Keratinocyte (primary cell): ENCODE data around the gene PPP1R14B. TPM values are rescaled to one million over a fixed set of nuclear protein-coding genes. Genes with fewer than 3 reads are reported as not detected.

Experiments
- DNase-seq: peaks from one replicate; pipeline ENCODE4 v3.0.0-alpha.2; 2011; ENCODE audit warnings: low read depth, missing footprints, low spot score
- FAIRE-seq: peaks from 2 replicates; lab custom pipeline; 2011; peaks lifted over from hg19 to GRCh38; lab: Jason Lieb, UNC
- H2AFZ ChIP-seq: 2 replicates; pipeline ENCODE4 v1.6.0; 2012; ENCODE audit warnings: low read length, control low read depth, inconsistent platforms; ENCODE audit not compliant: control insufficient read depth
- H3K27ac ChIP-seq: 2 replicates; pipeline ENCODE4 v1.5.1; 2011; ENCODE audit warnings: low read length; ENCODE audit not compliant: control insufficient read depth, insufficient read depth
- H3K27me3 ChIP-seq: 3 replicates; pipeline ENCODE4 v1.6.0; 2011; ENCODE audit warnings: low read length; ENCODE audit not compliant: control insufficient read depth, insufficient read depth; ENCODE audit errors: extremely low read depth
- H3K36me3 ChIP-seq, 2 experiments: 2 replicates in 1 of 2; 3 replicates in 1 of 2; pipeline ENCODE4 v1.5.1; 2011; ENCODE audit warnings: low read length in 2 of 2, mild to moderate bottlenecking in 1 of 2; ENCODE audit not compliant: control insufficient read depth in 2 of 2, insufficient read depth in 2 of 2; ENCODE audit errors: extremely low read depth in 1 of 2
- H3K4me1 ChIP-seq: 3 replicates; pipeline ENCODE4 v1.5.1; 2011; ENCODE audit warnings: low read length; ENCODE audit not compliant: control insufficient read depth, insufficient read depth; ENCODE audit errors: extremely low read depth
- H3K4me2 ChIP-seq: 3 replicates; pipeline ENCODE4 v1.6.0; 2011; ENCODE audit warnings: low read depth, low read length; ENCODE audit not compliant: control insufficient read depth, insufficient read depth; ENCODE audit errors: extremely low read depth
- H3K4me3 ChIP-seq, 3 experiments: fragments of 200-600 bp in 1 of 3; sonication (generic) in 1 of 3; 2 replicates in 2 of 3; 3 replicates in 1 of 3; pipeline ENCODE4 v1.5.1; 2011 to 2016; ENCODE audit warnings: low read length in 3 of 3, mild to moderate bottlenecking in 3 of 3, control low read depth in 2 of 3, inconsistent platforms in 1 of 3, low read depth in 1 of 3, mixed read lengths in 1 of 3, mixed run types in 1 of 3, moderate library complexity in 1 of 3; ENCODE audit not compliant: control insufficient read depth in 2 of 3, insufficient read depth in 2 of 3; ENCODE audit errors: extremely low read depth in 1 of 3
- H3K79me2 ChIP-seq: 2 replicates; pipeline ENCODE4 v1.6.0; 2012; ENCODE audit warnings: low read length; ENCODE audit not compliant: control insufficient read depth, insufficient read depth
- H3K9ac ChIP-seq: 3 replicates; pipeline ENCODE4 v1.6.0; 2011; ENCODE audit warnings: low read length; ENCODE audit not compliant: control insufficient read depth, insufficient read depth; ENCODE audit errors: extremely low read depth
- H3K9me1 ChIP-seq: 3 replicates; pipeline ENCODE4 v1.6.0; 2011; ENCODE audit warnings: low read length; ENCODE audit not compliant: control insufficient read depth, insufficient read depth; ENCODE audit errors: extremely low read depth
- H3K9me3 ChIP-seq: 2 replicates; pipeline ENCODE4 v1.5.1; 2012; ENCODE audit warnings: low read depth, low read length; ENCODE audit not compliant: control insufficient read depth
- H4K20me1 ChIP-seq: 3 replicates; pipeline ENCODE4 v1.6.0; 2011; ENCODE audit warnings: low read length; ENCODE audit not compliant: control insufficient read depth, insufficient read depth; ENCODE audit errors: extremely low read depth
- EZH2 ChIP-seq: IDR thresholded peaks from one replicate; pipeline ENCODE4 v1.6.1; 2012; ENCODE audit warnings: inconsistent platforms, mild to moderate bottlenecking, low read length, moderate library complexity
- dilution Hi-C: fragments of 300-500 bp; cut with MboI; formaldehyde crosslinking; loops from one replicate; pipeline ENCODE4 v1.7.0; 2020; ENCODE audit warnings: low sequenced_read_pairs; ENCODE audit not compliant: extremely low pct_ligation_motif_present
- polyA plus RNA-seq, 5 experiments: library from polyadenylated mRNA; depleted of rRNA in 3 of 5; stranded (reverse) in 3 of 5; stranded (forward) in 1 of 5; unstranded in 1 of 5; fragments of >200 nt; gene quantifications; 1 replicate in 1 of 5; 2 replicates in 3 of 5; 3 replicates in 1 of 5; pipeline versions ENCODE4 v1.2.1 to v1.2.3, GENCODE V29; 2011 to 2012; ENCODE audit warnings: missing spikeins in 2 of 5, low read depth in 1 of 5, low replicate concordance in 1 of 5
- TF ChIP-seq, protein P1 (sequence below), 3 experiments: IDR thresholded peaks in 1 of 3; conservative IDR thresholded peaks in 1 of 3; optimal IDR thresholded peaks in 1 of 3; 2 replicates in 2 of 3; 3 replicates in 1 of 3; pipeline versions ENCODE3 to v1.5.1; 2011; ENCODE audit warnings: low read length in 3 of 3, mild to moderate bottlenecking in 3 of 3, moderate library complexity in 2 of 3, control low read depth in 1 of 3, inconsistent platforms in 1 of 3; ENCODE audit not compliant: insufficient read depth in 2 of 3; ENCODE audit errors: extremely low read depth in 1 of 3

PPP1R14B gene
- polyA plus RNA-seq, 1 donor (not counting 4 experiments of a cell fraction or from before 2014, with no cell fraction given) = 208 TPM

DNA sequence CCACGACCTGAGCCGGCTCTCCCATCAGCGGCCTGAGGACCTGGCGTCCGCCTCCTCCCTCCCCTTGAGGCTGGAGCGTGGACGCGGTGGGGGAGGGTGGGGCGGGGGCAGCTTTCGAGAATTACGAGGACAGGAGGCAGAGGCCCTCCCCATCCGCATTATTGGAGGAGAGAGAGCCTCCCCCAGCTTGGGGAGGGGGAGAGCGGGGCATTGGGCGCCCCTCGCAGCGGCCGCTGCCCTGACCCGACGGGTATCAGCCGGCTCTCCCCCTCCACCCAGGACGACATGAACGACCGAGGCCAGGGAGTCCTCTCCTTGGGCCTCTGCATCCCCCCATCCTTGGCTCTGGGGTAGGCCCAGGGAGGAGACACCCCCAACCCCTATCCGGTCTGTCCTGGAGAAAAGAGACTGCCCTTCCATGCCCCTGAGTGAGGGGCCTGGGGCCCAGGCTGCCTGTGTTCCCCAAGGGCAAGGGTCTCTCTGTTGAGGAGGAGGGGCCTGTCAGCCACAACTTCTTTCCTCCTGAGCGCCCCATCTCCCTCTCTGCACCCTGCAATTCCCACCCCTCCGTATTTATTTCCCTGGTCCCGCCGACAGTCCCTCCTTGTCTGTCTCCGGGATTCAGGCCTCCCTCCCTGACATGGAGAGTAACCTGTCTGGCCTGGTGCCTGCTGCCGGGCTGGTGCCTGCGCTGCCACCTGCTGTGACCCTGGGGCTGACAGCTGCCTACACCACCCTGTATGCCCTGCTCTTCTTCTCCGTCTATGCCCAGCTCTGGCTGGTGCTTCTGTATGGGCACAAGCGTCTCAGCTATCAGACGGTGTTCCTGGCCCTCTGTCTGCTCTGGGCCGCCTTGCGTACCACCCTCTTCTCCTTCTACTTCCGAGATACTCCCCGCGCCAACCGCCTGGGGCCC is 39.4 kb upstream of the PPP1R14B start:
- no peak for DNase-seq
- peaks cover 11% of the 10 kb centered on the region for H3K79me2 ChIP-seq
- peak overlapping the region; percentile 22 for H2AFZ ChIP-seq
- peak overlapping the region; percentile 92 for H3K9ac ChIP-seq
- no peaks in the 10 kb centered on the region for H3K9me1 ChIP-seq
- peak overlapping the region; percentile 98 for H3K4me2 ChIP-seq
- H3K4me1 ChIP-seq = peaks cover 11% of the 10 kb centered on the region
- H3K4me3 ChIP-seq = peak overlapping the region; percentile 72 to 92 (median 91)
- H4K20me1 ChIP-seq = no peaks in the 10 kb centered on the region
- dilution Hi-C loops = no loop called here
- peaks cover 10% of the 10 kb centered on the region in 2 experiments for H3K36me3 ChIP-seq
- H3K27ac ChIP-seq = peak overlapping the region; percentile 92
- no peak for FAIRE-seq
- no peaks in the 10 kb centered on the region for H3K9me3 ChIP-seq
- TF ChIP-seq, protein P1, sequence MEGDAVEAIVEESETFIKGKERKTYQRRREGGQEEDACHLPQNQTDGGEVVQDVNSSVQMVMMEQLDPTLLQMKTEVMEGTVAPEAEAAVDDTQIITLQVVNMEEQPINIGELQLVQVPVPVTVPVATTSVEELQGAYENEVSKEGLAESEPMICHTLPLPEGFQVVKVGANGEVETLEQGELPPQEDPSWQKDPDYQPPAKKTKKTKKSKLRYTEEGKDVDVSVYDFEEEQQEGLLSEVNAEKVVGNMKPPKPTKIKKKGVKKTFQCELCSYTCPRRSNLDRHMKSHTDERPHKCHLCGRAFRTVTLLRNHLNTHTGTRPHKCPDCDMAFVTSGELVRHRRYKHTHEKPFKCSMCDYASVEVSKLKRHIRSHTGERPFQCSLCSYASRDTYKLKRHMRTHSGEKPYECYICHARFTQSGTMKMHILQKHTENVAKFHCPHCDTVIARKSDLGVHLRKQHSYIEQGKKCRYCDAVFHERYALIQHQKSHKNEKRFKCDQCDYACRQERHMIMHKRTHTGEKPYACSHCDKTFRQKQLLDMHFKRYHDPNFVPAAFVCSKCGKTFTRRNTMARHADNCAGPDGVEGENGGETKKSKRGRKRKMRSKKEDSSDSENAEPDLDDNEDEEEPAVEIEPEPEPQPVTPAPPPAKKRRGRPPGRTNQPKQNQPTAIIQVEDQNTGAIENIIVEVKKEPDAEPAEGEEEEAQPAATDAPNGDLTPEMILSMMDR (optimal IDR thresholded peaks at IDR 0.05 in 1 of 3, IDR thresholded peaks at IDR 0.05 in 1 of 3, conservative IDR thresholded peaks at IDR 0.05 in 1 of 3; ENCODE audit: extremely low read depth in 1 of 3, insufficient read depth in 2 of 3, low read length in 3 of 3) = peak; percentile 9 to 60 (median 13)
- no peak for TF ChIP-seq EZH2
- peaks cover 7% of the 10 kb centered on the region for H3K27me3 ChIP-seq

DNA sequence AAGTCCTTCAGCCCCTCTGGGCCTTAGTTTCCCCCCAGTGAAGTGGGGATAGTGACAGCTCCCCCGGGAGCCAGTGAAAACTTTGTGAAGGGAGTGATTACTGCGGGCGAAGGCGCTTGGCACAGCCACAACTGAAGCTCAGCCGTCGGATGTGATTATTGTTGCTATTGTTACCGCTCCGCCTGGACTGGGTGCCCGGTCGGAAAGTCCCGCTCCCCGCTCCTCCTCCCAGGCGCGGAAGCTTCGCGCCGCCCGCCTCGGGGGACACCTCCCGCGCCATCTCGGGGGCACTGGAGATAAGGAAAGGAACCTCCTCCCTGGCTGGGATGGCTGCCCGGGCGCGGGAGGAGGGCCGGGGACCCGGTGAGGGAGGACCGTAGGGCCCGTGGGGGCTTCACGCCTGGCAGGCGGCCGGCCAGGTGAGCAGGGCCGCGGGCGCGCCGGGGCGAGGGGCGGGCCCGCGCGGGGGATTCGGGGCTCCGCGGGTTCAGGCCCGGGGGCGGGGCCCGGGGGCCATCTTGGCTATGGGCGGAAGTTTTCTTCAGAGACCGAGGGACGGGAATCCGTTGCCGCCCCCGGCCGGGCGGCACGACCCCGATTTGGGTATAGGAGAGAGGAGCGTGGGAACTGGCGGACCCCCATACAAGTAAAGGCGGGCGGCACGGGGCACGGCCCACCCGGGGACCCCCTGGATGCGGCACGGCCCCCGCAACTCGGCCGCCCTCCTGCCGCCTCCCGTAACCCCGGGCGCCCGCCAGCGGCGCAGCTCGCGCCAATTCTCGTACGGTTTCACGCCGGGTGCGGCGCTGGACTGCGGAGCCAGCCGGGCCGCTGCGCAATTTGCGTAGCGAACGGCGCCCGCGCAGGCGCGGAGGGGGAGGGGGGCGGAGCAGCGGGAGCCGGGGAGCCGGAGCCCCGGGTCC is 38.5 kb upstream of the PPP1R14B start, which contains the start of gene GPR137:
TSS of gene GPR137 (plus strand) at position 887 of the 923 bp plus-strand sequence. CDS start 677 bp downstream, outside the sequence.
- Histone ChIP-seq H3K9me1 (no peaks in the 10 kb centered on the region), H3K4me1 (peaks cover 11% of the 10 kb centered on the region), H3K27ac (peak within 1 kb of the TSS; percentile 92), H4K20me1 (no peaks in the 10 kb centered on the region), H3K27me3 (no peaks in the 10 kb centered on the region), H3K9ac (peak within 1 kb of the TSS; percentile 92), H3K9me3 (no peaks in the 10 kb centered on the region), H3K79me2 (peaks cover 11% of the 10 kb centered on the region), H2AFZ (peak within 1 kb of the TSS; percentile 73), H3K4me2 (peak within 1 kb of the TSS; percentile 98), H3K36me3 (peaks cover 10% of the 10 kb centered on the region in 2 experiments), H3K4me3 (peak within 1 kb of the TSS; percentile 72 to 92 (median 91))
- FAIRE-seq (no peak), DNase-seq (no peak)
- dilution Hi-C loops = no loop called here
- TF ChIP-seq EZH2 = no peak
- TF ChIP-seq, protein P1 (optimal IDR thresholded peaks at IDR 0.05 in 1 of 3, IDR thresholded peaks at IDR 0.05 in 1 of 3, conservative IDR thresholded peaks at IDR 0.05 in 1 of 3; ENCODE audit: extremely low read depth in 1 of 3, insufficient read depth in 2 of 3, low read length in 3 of 3) = no peak
